IMR-90 (cell line): ENCODE data around the gene BRF1. TPM values are rescaled to one million over a fixed set of nuclear protein-coding genes. Genes with fewer than 3 reads are reported as not detected.

Experiments
- ATAC-seq: fragments of 200-7000 bp; cut with Tn5 transposase; 2 replicates; pipeline ENCODE4 v1.9.1; 2020; ENCODE audit warnings: low read depth, mild to moderate bottlenecking, moderate library complexity
- BruUV-seq: library from RNA; stranded (reverse); fragments of 400-500 nt; replicated peaks from 2 replicates; lab custom pipeline; 2021; lab: Mats Ljungman, UMichigan
- CTCF ChIA-PET: fragments of 300-600 bp; formaldehyde crosslinking; extraction: SDS; loops from one replicate; lab custom pipeline; 2021; ENCODE audit warnings: antibody characterized with exemption; lab: Yijun Ruan, JAX
- POLR2A ChIA-PET: fragments of 300-600 bp; sonication (Branson Sonifier 250); formaldehyde crosslinking; loops from one replicate; lab custom pipeline; 2022; ENCODE audit warnings: antibody characterized with exemption; ENCODE audit not compliant: unreplicated experiment; lab: Charles Lee
- DNase-seq: peaks from one replicate; pipeline ENCODE4 v3.0.0; 2013
- H2AFZ ChIP-seq: replicated peaks from 2 replicates; pipeline ENCODE3; 2013; ENCODE audit warnings: low read length, mild to moderate bottlenecking; ENCODE audit not compliant: poor library complexity
- H2AK5ac ChIP-seq: 2 replicates; pipeline ENCODE4 v1.6.1; 2013; ENCODE audit warnings: low read depth, low read length, inconsistent platforms
- H2AK9ac ChIP-seq: replicated peaks from 2 replicates; pipeline ENCODE3; 2013; ENCODE audit warnings: mild to moderate bottlenecking, low read depth, low read length, moderate library complexity; ENCODE audit not compliant: poor library complexity
- H2BK120ac ChIP-seq: 2 replicates; pipeline ENCODE4 v1.6.1; 2013; ENCODE audit warnings: low read depth, low read length, inconsistent platforms
- H2BK15ac ChIP-seq: 3 replicates; pipeline ENCODE4 v1.6.1; 2013; ENCODE audit warnings: low read depth, low read length, inconsistent platforms
- H2BK20ac ChIP-seq: 2 replicates; pipeline ENCODE4 v1.6.1; 2013; ENCODE audit warnings: low read depth, mild to moderate bottlenecking, inconsistent platforms, low read length, moderate library complexity
- H2BK5ac ChIP-seq: 2 replicates; pipeline ENCODE4 v1.6.1; 2013; ENCODE audit warnings: mild to moderate bottlenecking, low read depth, low read length, inconsistent platforms; ENCODE audit not compliant: poor library complexity, severe bottlenecking
- H3K14ac ChIP-seq: replicated peaks from 2 replicates; pipeline ENCODE4 v1.6.1; 2013; ENCODE audit warnings: low read depth, low read length, inconsistent platforms
- H3K18ac ChIP-seq: 2 replicates; pipeline ENCODE4 v1.6.1; 2013; ENCODE audit warnings: low read depth, low read length, control low read depth
- H3K23ac ChIP-seq: 2 replicates; pipeline ENCODE4 v1.6.1; 2013; ENCODE audit warnings: low read depth, low read length, inconsistent platforms
- H3K27ac ChIP-seq: 2 replicates; pipeline ENCODE4 v1.5.1; 2013; ENCODE audit warnings: mild to moderate bottlenecking, control low read depth, low read length; ENCODE audit not compliant: insufficient read depth
- H3K27me3 ChIP-seq: 2 replicates; pipeline ENCODE4 v1.6.1; 2013; ENCODE audit warnings: low read length; ENCODE audit not compliant: control insufficient read depth, insufficient read depth
- H3K36me3 ChIP-seq: 2 replicates; pipeline ENCODE4 v1.6.1; 2013; ENCODE audit warnings: low read length, mixed read lengths; ENCODE audit not compliant: control insufficient read depth, insufficient read depth
- H3K4ac ChIP-seq: 2 replicates; pipeline ENCODE4 v1.6.1; 2013; ENCODE audit warnings: low read depth, low read length, inconsistent platforms
- H3K4me1 ChIP-seq: 2 replicates; pipeline ENCODE4 v1.6.1; 2013; ENCODE audit warnings: low read length, mixed read lengths; ENCODE audit not compliant: control insufficient read depth, insufficient read depth
- H3K4me2 ChIP-seq: 2 replicates; pipeline ENCODE4 v1.6.1; 2013; ENCODE audit warnings: low read depth, mild to moderate bottlenecking, control low read depth, low read length, moderate library complexity
- H3K4me3 ChIP-seq: 2 replicates; pipeline ENCODE4 v1.5.1; 2013; ENCODE audit warnings: low read depth, mild to moderate bottlenecking, control low read depth, low read length, moderate library complexity; ENCODE audit not compliant: insufficient read depth
- H3K56ac ChIP-seq: 2 replicates; pipeline ENCODE4 v1.6.1; 2013; ENCODE audit warnings: low read length, inconsistent platforms; ENCODE audit not compliant: insufficient read depth; ENCODE audit errors: extremely low read depth
- H3K79me1 ChIP-seq, 2 experiments: 2 replicates each; pipeline ENCODE4 v1.6.1; 2013; ENCODE audit warnings: low read length in 2 of 2, inconsistent platforms in 1 of 2, low read depth in 1 of 2
- H3K9ac ChIP-seq: 2 replicates; pipeline ENCODE4 v1.6.1; 2013; ENCODE audit warnings: low read depth, low read length, control low read depth
- H3K9me1 ChIP-seq: 2 replicates; pipeline ENCODE4 v1.6.1; 2013; ENCODE audit warnings: low read length, inconsistent platforms; ENCODE audit not compliant: insufficient read depth
- H3K9me3 ChIP-seq: 2 replicates; pipeline ENCODE4 v1.6.1; 2013; ENCODE audit warnings: low read length; ENCODE audit not compliant: control insufficient read depth, insufficient read depth
- H4K20me1 ChIP-seq: 2 replicates; pipeline ENCODE4 v1.6.1; 2013; ENCODE audit warnings: low read length, inconsistent platforms; ENCODE audit not compliant: insufficient read depth
- H4K5ac ChIP-seq: 2 replicates; pipeline ENCODE4 v1.6.1; 2013; ENCODE audit warnings: mild to moderate bottlenecking, low read depth, low read length, control low read depth
- H4K8ac ChIP-seq, 2 experiments: 2 replicates each; pipeline ENCODE4 v1.6.1; 2013; ENCODE audit warnings: low read depth in 2 of 2, low read length in 2 of 2, control low read depth in 1 of 2, inconsistent platforms in 1 of 2
- H4K91ac ChIP-seq: 2 replicates; pipeline ENCODE4 v1.6.1; 2013; ENCODE audit warnings: low read depth, low read length, inconsistent platforms; ENCODE audit not compliant: insufficient read depth
- CEBPB ChIP-seq: IDR thresholded peaks from 2 replicates; pipeline ENCODE4 v1.6.1; 2012; ENCODE audit warnings: low read depth, low read length, improper control_type of control experiment
- CTCF ChIP-seq: conservative IDR thresholded peaks from 2 replicates; pipeline ENCODE4 v1.5.1; 2012; ENCODE audit warnings: mild to moderate bottlenecking, low read depth, low read length, improper control_type of control experiment
- ELK1 ChIP-seq: fragments of 150-350 bp; IDR thresholded peaks from 2 replicates; pipeline ENCODE4 v1.6.1; 2016; ENCODE audit warnings: low read depth, mild to moderate bottlenecking, low read length, moderate library complexity, borderline replicate concordance
- MAZ ChIP-seq: IDR thresholded peaks from 2 replicates; pipeline ENCODE4 v1.6.1; 2012; ENCODE audit warnings: low read depth, mild to moderate bottlenecking, low read length, improper control_type of control experiment, moderate library complexity, borderline replicate concordance
- MXI1 ChIP-seq: IDR thresholded peaks from 2 replicates; pipeline ENCODE4 v1.6.1; 2012; ENCODE audit warnings: low read depth, mild to moderate bottlenecking, low read length, moderate library complexity, borderline replicate concordance
- NFE2L2 ChIP-seq: fragments of 150-350 bp; IDR thresholded peaks from 2 replicates; pipeline ENCODE4 v1.6.1; 2016; ENCODE audit warnings: low read depth, mild to moderate bottlenecking, low read length
- POLR2A ChIP-seq: IDR thresholded peaks from 2 replicates; pipeline ENCODE4 v1.6.1; 2012; ENCODE audit warnings: mild to moderate bottlenecking, low read depth, low read length
- RAD21 ChIP-seq: IDR thresholded peaks from 2 replicates; pipeline ENCODE4 v1.6.1; 2012; ENCODE audit warnings: low read length, improper control_type of control experiment
- RFX5 ChIP-seq: IDR thresholded peaks from 2 replicates; pipeline ENCODE4 v1.8.0; 2012; ENCODE audit warnings: low read depth, mild to moderate bottlenecking, low read length, moderate library complexity
- SMC3 ChIP-seq: fragments of 150-350 bp; IDR thresholded peaks from 2 replicates; pipeline ENCODE4 v1.6.1; 2016; ENCODE audit warnings: low read depth, mild to moderate bottlenecking, antibody characterized with exemption, low read length, moderate library complexity
- WGBS, 2 experiments: methylation state at CpG; one replicate each; pipeline versions ENCODE4 v1.1.5 to v1.1.7; 2013; ENCODE audit warnings: missing lambda C conversion rate in 2 of 2; ENCODE audit not compliant: insufficient read length in 1 of 2; ENCODE audit errors: extremely low coverage in 2 of 2; 5-methylcytosine and 5-hydroxymethylcytosine counted together
- dilution Hi-C: fragments of 300-500 bp; cut with HindIII; formaldehyde crosslinking; loops from one replicate; pipeline ENCODE4 v1.14.3; 2018; ENCODE audit warnings: low sequenced_read_pairs; ENCODE audit not compliant: unreplicated experiment
- in situ Hi-C: fragments of 300-500 bp; cut with MboI; formaldehyde crosslinking; loops from 3 replicates; pipeline ENCODE4 v1.14.3; 2019; ENCODE audit warnings: low sequenced_read_pairs, inconsistent platforms, mixed read lengths
- intact Hi-C: fragments of 100-400 bp; cut with micrococcal nuclease; formaldehyde crosslinking; loops from 2 replicates; pipeline ENCODE4 v1.10.0; 2022
- polyA plus RNA-seq, 3 experiments: library from polyadenylated mRNA; depleted of rRNA; stranded (reverse); fragments of >200 nt; gene quantifications; 2 replicates each; pipeline ENCODE4 v1.2.3, GENCODE V29; 2012; ENCODE audit warnings: low replicate concordance in 1 of 3
- total RNA-seq: library from RNA; depleted of rRNA; stranded (reverse); fragments of >200 nt; gene quantifications from 2 replicates; pipeline ENCODE4 v1.2.3, GENCODE V29; 2012

Gene BRF1
- total and polyA plus RNA-seq, 2 of the 4 experiments (the other 2 are of a cell fraction) = 12.4 to 16.7 TPM

GRCh38 chr14:105281371-105282097, 19.3 kb downstream of the BRF1 start (continued):
- no peak for TF ChIP-seq MXI1

- Histone ChIP-seq H3K23ac (no peak overlapping the region), H2BK15ac (no peak overlapping the region), H3K4me3 (no peak overlapping the region), H3K18ac (no peak overlapping the region), H3K4me1 (peaks cover under 1% of the 10 kb centered on the region), H2BK20ac (no peak overlapping the region), H3K9ac (no peak overlapping the region), H2AK9ac (peak overlapping the region; percentile 25), H2AFZ (peak overlapping the region; percentile 55), H2AK5ac (no peak overlapping the region), H3K36me3 (peaks cover 6% of the 10 kb centered on the region; the same call in 1 of the 2 replicates), H3K4me2 (no peak overlapping the region), H3K9me1 (no peaks in the 10 kb centered on the region), H3K79me1 (peaks cover 25 to 52% of the 10 kb centered on the region in 2 experiments), H4K20me1 (peaks cover 40% of the 10 kb centered on the region), H4K8ac (no peak overlapping the region), H3K4ac (no peak overlapping the region), H3K27me3 (no peaks in the 10 kb centered on the region), H3K9me3 (no peaks in the 10 kb centered on the region), H3K56ac (no peak overlapping the region), H3K27ac (no peak overlapping the region), H4K5ac (no peak overlapping the region), H2BK120ac (no peak overlapping the region), H3K14ac (no peak overlapping the region), H2BK5ac (no peak overlapping the region), H4K91ac (no peak overlapping the region)
- ATAC-seq = no peak
- intact Hi-C loops (loop anchor here (5.0 kb wide), 1 partner anchor 72 kb away; no protein-coding TSS in a partner anchor), in situ Hi-C loops (loop anchor here (5.0 kb wide), 1 partner anchor 78 kb away; no protein-coding TSS in a partner anchor), dilution Hi-C loops (no loop called here)
- no peak for TF ChIP-seq CTCF
- TF ChIP-seq SMC3 = no peak
- no peak for TF ChIP-seq POLR2A
- no peak for TF ChIP-seq MAZ
- TF ChIP-seq NFE2L2 = no peak
- no peak for TF ChIP-seq RFX5
- no peak for TF ChIP-seq ELK1
- no peak for TF ChIP-seq CEBPB
- no peak for TF ChIP-seq RAD21
- ChIA-PET CTCF (no interaction called here), POLR2A (no interaction called here)
- no peak for DNase-seq
- WGBS, 2 experiments = 100% methylated on average over 6 of the region's 21 CpGs; no CpG with 5 or more reads in 1 of the 2 experiments
- BruUV-seq = no TSS peak
Observed at GRCh38 chr14:105280525-105280924, 20.3 kb downstream of the BRF1 start.
